Urothelium cell line (cell line): ENCODE measurements around the gene SMARCC2.
"Not testable (repeated sequence)": the region's sequence is repeated elsewhere in the genome, so short reads cannot be mapped to it uniquely, and the experiment has no call there.

Source experiments
- DNase-seq: peaks from one replicate; pipeline ENCODE4 v3.0.0; 2011; ENCODE audit warnings: low spot score, mixed read lengths
- FAIRE-seq: peaks from 2 replicates; lab custom pipeline; 2011; peaks lifted over from hg19 to GRCh38; lab: Jason Lieb, UNC

Gene SMARCC2

GRCh38 chr12:56165369-56165768 lies 23.9 kb downstream of the SMARCC2 start:
- no peak for FAIRE-seq
- DNase-seq: no peak

GRCh38 chr12:56164345-56164729 lies 24.9 kb downstream of the SMARCC2 start:
- DNase-seq: no peak
- no peak for FAIRE-seq

- FAIRE-seq: no peak
These were observed 25.5 kb downstream of the SMARCC2 start for GRCh38 chr12:56163533-56164344.

GRCh38 chr12:56162468-56163290 lies 26.6 kb downstream of the SMARCC2 start:
- FAIRE-seq (no peak), DNase-seq (no peak)

More at GRCh38 chr12:56163533-56164344, 25.5 kb downstream of the SMARCC2 start:
- no peak for DNase-seq

- no peak for FAIRE-seq
- no peak for DNase-seq
These were observed 27.5 kb downstream of the SMARCC2 start for GRCh38 chr12:56161690-56162351.

- DNase-seq (no peak), FAIRE-seq (no peak)
These were observed 28.2 kb downstream of the SMARCC2 start for GRCh38 chr12:56160894-56161689.

GRCh38 chr12:56160193-56160763 lies 29.0 kb downstream of the SMARCC2 start:
- FAIRE-seq (no peak), DNase-seq (no peak)

- FAIRE-seq (no peak), DNase-seq (no peak)
These were observed 29.6 kb downstream of the SMARCC2 start for GRCh38 chr12:56159482-56160192.

GRCh38 chr12:56158926-56159461 lies 30.3 kb downstream of the SMARCC2 start:
- peak; percentile 43 for DNase-seq
- FAIRE-seq: no peak

GRCh38 chr12:56158029-56158925 lies 31.0 kb downstream of the SMARCC2 start, which contains the start of gene MYL6:
Gene MYL6, plus strand, starts transcription at chr12:56158359. Its CDS starts 43 bp downstream, at chr12:56158402.
- DNase-seq: peak; percentile 95
- no peak for FAIRE-seq

GRCh38 chr12:56157201-56158028 lies 31.9 kb downstream of the SMARCC2 start:
- FAIRE-seq: no peak
- peak; percentile 82 for DNase-seq

GRCh38 chr12:56156464-56157200 lies 32.7 kb downstream of the SMARCC2 start:
- not testable (repeated sequence) for DNase-seq, FAIRE-seq

- DNase-seq: no peak
- no peak for FAIRE-seq
These were observed 33.9 kb downstream of the SMARCC2 start for GRCh38 chr12:56155256-56155845.

- FAIRE-seq (no peak), DNase-seq (no peak)
These were observed 34.5 kb downstream of the SMARCC2 start for GRCh38 chr12:56154818-56155217.

GRCh38 chr12:56154246-56154771 lies 35.0 kb downstream of the SMARCC2 start:
- DNase-seq (no peak), FAIRE-seq (no peak)

- FAIRE-seq (no peak), DNase-seq (no peak)
These were observed 35.6 kb downstream of the SMARCC2 start for GRCh38 chr12:56153678-56154065.
